DND-41 (cell line): ENCODE results near the gene WNT3A.

Source experiments
- EZH2 ChIP-seq: IDR thresholded peaks from 3 replicates; pipeline ENCODE4 v1.6.1; 2012; ENCODE audit warnings: borderline replicate concordance, low read depth, mild to moderate bottlenecking, moderate library complexity, low read length, inconsistent platforms; ENCODE audit not compliant: severe bottlenecking
- TF ChIP-seq, protein P1 (sequence below): IDR thresholded peaks from 2 replicates; pipeline ENCODE4 v1.5.1; 2012; ENCODE audit warnings: borderline replicate concordance, low read length, moderate library complexity, mild to moderate bottlenecking; ENCODE audit not compliant: poor library complexity, severe bottlenecking; ENCODE audit errors: extremely low read depth

- TF ChIP-seq, protein P1, sequence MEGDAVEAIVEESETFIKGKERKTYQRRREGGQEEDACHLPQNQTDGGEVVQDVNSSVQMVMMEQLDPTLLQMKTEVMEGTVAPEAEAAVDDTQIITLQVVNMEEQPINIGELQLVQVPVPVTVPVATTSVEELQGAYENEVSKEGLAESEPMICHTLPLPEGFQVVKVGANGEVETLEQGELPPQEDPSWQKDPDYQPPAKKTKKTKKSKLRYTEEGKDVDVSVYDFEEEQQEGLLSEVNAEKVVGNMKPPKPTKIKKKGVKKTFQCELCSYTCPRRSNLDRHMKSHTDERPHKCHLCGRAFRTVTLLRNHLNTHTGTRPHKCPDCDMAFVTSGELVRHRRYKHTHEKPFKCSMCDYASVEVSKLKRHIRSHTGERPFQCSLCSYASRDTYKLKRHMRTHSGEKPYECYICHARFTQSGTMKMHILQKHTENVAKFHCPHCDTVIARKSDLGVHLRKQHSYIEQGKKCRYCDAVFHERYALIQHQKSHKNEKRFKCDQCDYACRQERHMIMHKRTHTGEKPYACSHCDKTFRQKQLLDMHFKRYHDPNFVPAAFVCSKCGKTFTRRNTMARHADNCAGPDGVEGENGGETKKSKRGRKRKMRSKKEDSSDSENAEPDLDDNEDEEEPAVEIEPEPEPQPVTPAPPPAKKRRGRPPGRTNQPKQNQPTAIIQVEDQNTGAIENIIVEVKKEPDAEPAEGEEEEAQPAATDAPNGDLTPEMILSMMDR: no peak
- TF ChIP-seq EZH2: no peak
Measured at GRCh38 chr1:228061411-228062084, 54.8 kb downstream of the WNT3A start.
